T-helper 17 cell (primary cell): Measurements from ENCODE around the gene RNF149. TPM values are rescaled to one million over a fixed set of nuclear protein-coding genes. Genes with fewer than 3 reads are reported as not detected.
A peak's percentile ranks its signal among the peaks of the same experiment; 100 is the strongest.

Experiments
- ATAC-seq: fragments of 150-1000 bp; cut with Tn5 transposase; 2 replicates; pipeline ENCODE4 v1.10.0; 2021; ENCODE audit warnings: mild to moderate bottlenecking, moderate library complexity
- DNase-seq, 3 donors: peaks; one replicate each; pipeline versions ENCODE4 v3.0.0 to v3.0.0-alpha.2; 2020 to 2021
- H3K9me3 ChIP-seq: one replicate; pipeline ENCODE4 v1.7.0; 2013; ENCODE audit warnings: low read length, mild to moderate bottlenecking; ENCODE audit not compliant: control insufficient read depth, poor library complexity, severe bottlenecking
- H3K27ac Mint-ChIP-seq: one replicate; pipeline ENCODE4 v1.8.0; 2022; ENCODE audit warnings: mild to moderate bottlenecking, moderate library complexity, mixed read lengths
- H3K27me3 Mint-ChIP-seq: one replicate; pipeline ENCODE4 v1.8.0; 2022; ENCODE audit warnings: mixed read lengths
- H3K36me3 Mint-ChIP-seq: one replicate; pipeline ENCODE4 v1.8.0; 2022; ENCODE audit warnings: low read depth, mixed read lengths
- H3K4me1 Mint-ChIP-seq: one replicate; pipeline ENCODE4 v1.8.0; 2022; ENCODE audit warnings: mild to moderate bottlenecking, mixed read lengths
- H3K4me3 Mint-ChIP-seq: one replicate; pipeline ENCODE4 v1.8.0; 2022; ENCODE audit warnings: mild to moderate bottlenecking, moderate library complexity, mixed read lengths
- total RNA-seq, 4 donors: library from RNA in 2 of 4; stranded (reverse) in 2 of 4; gene quantifications; one replicate each; pipeline ENCODE4 v1.2.3 and lab custom pipeline; 2022 to 2026

Gene RNF149
- total RNA-seq, 2 donors from 2014 or later, result 180 to 185 TPM

DNA sequence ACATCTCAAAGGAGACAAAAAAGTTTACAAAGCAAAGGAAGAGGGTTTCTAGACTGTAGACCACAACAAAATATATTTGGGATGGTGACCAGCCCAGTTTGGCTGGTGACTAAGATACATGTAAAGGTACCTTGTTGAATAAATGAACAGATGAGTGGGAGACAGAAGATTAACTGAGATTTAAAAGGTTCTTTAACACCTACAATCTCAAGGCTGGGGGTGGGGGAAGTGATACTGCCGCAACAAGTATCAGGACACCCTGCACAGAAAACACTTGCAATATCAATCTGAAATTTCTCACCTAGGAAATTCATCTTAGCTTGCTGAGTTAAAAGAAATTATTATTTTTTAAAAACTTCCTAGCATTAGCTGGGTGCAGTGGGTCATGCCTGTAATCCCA is 8.3 kb downstream of the RNF149 start:
- Mint-ChIP-seq H3K27me3 (no peaks in the 10 kb centered on the region), H3K36me3 (no peaks in the 10 kb centered on the region), H3K27ac (peak overlapping the region; percentile 74), H3K4me3 (peak overlapping the region; percentile 76), H3K4me1 (peaks cover 58% of the 10 kb centered on the region)
- DNase-seq, result no peak
- ATAC-seq, result peak; percentile 22
- H3K9me3 ChIP-seq, result no peaks in the 10 kb centered on the region

DNA sequence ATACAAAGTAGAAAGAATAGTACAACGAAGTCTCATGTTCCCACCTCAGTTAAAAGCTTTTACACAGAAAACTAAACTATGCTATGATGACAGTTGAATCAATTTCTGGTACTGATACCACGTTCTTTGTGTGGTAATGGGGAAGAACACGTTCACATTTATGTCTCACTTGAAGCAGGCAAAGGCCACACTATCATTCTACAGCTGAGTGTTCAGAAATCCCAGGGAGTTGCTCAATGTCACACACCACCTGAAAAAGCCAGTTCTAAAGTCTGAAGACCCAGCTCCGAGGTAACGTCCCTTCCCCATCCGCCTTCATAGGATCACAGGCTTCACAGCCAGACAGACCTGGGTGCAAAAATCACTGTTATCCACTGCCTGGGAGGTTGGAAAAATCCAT is 8.9 kb downstream of the RNF149 start:
- DNase-seq, result no peak
- H3K9me3 ChIP-seq, result no peaks in the 10 kb centered on the region
- peak overlapping the region; percentile 76 for H3K4me3 Mint-ChIP-seq
- H3K27ac Mint-ChIP-seq, result peak overlapping the region; percentile 74
- no peaks in the 10 kb centered on the region for H3K36me3 Mint-ChIP-seq
- ATAC-seq, result no peak
- peaks cover 59% of the 10 kb centered on the region for H3K4me1 Mint-ChIP-seq
- no peaks in the 10 kb centered on the region for H3K27me3 Mint-ChIP-seq

DNA sequence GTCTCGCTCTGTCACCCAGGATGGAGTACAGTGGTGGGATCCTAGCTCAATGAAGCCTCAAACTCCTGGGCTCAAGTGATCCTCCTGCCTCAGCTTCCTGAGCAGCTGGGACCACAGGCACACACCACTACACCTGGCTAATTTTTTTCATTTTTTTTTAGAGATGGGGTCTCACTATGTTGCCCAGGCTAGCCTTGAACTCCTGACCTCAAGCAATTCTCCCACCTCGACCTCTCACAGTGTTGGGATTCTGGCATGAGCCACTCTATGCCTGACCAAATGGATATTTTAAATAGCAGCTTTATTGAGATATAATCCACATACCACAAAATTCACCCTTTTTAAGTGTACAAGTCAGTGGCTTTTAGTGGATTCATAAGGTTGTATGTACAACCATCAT is 11.1 kb downstream of the RNF149 start:
- ATAC-seq (no peak), DNase-seq (no peak)
- Mint-ChIP-seq H3K36me3 (no peaks in the 10 kb centered on the region), H3K27me3 (no peaks in the 10 kb centered on the region), H3K27ac (peak overlapping the region; percentile 87), H3K4me3 (peak overlapping the region; percentile 59), H3K4me1 (peaks cover 50% of the 10 kb centered on the region)
- no peaks in the 10 kb centered on the region for H3K9me3 ChIP-seq

DNA sequence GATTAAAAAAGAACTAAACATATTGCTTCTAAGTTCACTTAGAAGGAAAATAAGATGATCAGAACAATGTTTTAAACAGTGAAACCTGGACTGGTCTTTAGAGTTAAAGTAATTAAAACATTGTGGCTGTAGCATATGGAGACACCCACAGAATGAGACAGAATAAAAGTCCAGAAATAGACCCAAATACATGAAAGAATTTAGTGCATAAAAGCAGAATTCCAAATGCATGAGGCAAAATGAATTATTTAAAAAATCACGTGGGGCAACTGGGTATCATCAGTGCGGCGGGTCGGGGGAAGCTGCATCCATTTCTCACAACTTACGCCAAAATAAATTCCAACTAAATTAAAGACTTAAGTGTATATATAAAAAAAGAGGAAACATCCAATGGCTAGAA is 12.1 kb downstream of the RNF149 start:
- H3K27me3 Mint-ChIP-seq, result no peaks in the 10 kb centered on the region
- peak overlapping the region; percentile 32 for H3K27ac Mint-ChIP-seq
- peaks cover 44% of the 10 kb centered on the region for H3K4me1 Mint-ChIP-seq
- ATAC-seq, result no peak
- peak overlapping the region; percentile 59 for H3K4me3 Mint-ChIP-seq
- DNase-seq, result no peak
- no peaks in the 10 kb centered on the region for H3K9me3 ChIP-seq
- H3K36me3 Mint-ChIP-seq, result no peaks in the 10 kb centered on the region

DNA sequence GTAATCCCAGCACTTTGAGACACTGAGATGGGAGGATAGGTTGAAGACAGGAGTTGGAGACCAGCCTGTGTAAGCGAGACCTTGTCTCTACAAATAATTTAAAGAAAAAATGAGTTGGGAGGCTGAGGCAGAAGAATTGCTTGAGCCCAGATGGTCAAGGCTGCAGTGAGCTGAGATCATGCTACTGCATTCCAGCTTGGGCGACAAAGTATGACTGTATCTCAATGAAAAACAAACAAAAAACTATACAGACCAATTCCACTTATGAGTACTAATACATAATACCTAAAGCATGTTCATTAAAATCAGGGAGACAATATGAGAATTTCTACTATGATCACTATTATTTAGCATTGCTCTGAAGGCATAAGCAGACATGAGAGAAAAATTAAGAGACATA is 12.6 kb downstream of the RNF149 start:
- no peaks in the 10 kb centered on the region for H3K9me3 ChIP-seq
- DNase-seq (no peak), ATAC-seq (no peak)
- H3K27ac Mint-ChIP-seq, result peak overlapping the region; percentile 32
- H3K36me3 Mint-ChIP-seq, result no peaks in the 10 kb centered on the region
- no peak overlapping the region for H3K4me3 Mint-ChIP-seq
- no peaks in the 10 kb centered on the region for H3K27me3 Mint-ChIP-seq
- H3K4me1 Mint-ChIP-seq, result peaks cover 41% of the 10 kb centered on the region

DNA sequence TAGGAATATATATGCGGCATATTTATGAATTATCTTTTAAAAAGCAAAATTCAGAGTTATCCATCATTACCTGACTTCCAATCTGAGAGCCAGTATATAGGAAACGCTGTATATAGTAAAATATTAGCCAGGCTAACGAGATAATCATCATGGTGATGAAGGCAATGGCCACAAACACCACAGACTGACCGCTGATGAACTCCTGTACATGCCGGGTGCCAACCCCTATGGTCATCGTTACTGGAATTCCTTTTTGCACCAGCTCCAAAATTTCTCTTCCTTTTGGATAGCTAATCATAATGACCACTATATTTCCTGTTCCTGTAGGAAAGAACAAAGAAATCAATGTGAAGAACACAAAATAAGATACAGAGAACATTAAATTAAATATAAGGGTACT is 13.6 kb downstream of the RNF149 start:
- DNase-seq, result no peak
- Mint-ChIP-seq H3K4me3 (no peak overlapping the region), H3K27ac (peak overlapping the region; percentile 53), H3K4me1 (peaks cover 35% of the 10 kb centered on the region), H3K36me3 (no peaks in the 10 kb centered on the region), H3K27me3 (no peaks in the 10 kb centered on the region)
- ATAC-seq, result no peak
- no peaks in the 10 kb centered on the region for H3K9me3 ChIP-seq

DNA sequence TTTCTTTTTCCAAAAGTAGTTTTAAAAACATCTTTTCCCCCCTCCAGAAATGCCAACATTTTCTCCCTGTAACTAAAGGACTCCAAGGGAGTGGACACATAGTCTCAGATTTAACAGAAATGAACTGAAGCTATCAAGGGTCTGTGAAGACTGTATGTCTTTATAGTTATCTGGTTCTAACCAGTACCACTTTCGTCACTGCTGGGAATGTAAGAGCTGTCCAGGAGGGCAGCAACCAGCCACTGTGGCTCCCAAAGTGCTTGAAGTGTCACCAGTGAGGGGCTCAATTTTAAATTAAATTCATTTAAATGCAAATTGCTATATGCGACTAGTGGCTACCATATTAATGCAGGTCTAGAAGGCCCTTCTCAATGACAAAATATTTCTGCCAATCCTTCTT is 15.0 kb downstream of the RNF149 start:
- H3K27ac Mint-ChIP-seq, result no peak overlapping the region
- no peaks in the 10 kb centered on the region for H3K9me3 ChIP-seq
- no peaks in the 10 kb centered on the region for H3K36me3 Mint-ChIP-seq
- ATAC-seq (no peak), DNase-seq (no peak)
- peaks cover 25% of the 10 kb centered on the region for H3K4me1 Mint-ChIP-seq
- no peaks in the 10 kb centered on the region for H3K27me3 Mint-ChIP-seq
- H3K4me3 Mint-ChIP-seq, result no peak overlapping the region

DNA sequence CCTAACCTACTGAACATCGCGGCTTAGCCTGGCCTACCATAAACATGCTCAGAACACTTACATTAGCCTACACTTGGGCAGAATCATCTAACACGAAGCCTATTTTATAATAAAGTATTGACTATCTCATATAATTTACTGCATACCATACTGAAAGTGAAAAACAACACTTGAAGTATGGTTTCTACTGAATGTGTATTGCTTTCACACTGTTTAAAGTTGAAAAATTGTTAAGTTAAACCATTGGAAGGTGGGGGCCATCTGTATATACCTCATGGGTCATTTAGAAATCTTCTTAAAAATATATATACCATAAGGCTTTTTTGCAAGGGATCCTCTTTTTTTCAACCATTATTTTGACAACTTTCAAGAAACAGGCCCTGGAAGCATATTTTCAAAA is 16.5 kb downstream of the RNF149 start:
- Mint-ChIP-seq H3K4me3 (no peak overlapping the region), H3K4me1 (peaks cover 13% of the 10 kb centered on the region), H3K27me3 (no peaks in the 10 kb centered on the region), H3K36me3 (no peaks in the 10 kb centered on the region), H3K27ac (peak overlapping the region; percentile 80)
- ATAC-seq (no peak), DNase-seq (no peak)
- H3K9me3 ChIP-seq, result no peaks in the 10 kb centered on the region

DNA sequence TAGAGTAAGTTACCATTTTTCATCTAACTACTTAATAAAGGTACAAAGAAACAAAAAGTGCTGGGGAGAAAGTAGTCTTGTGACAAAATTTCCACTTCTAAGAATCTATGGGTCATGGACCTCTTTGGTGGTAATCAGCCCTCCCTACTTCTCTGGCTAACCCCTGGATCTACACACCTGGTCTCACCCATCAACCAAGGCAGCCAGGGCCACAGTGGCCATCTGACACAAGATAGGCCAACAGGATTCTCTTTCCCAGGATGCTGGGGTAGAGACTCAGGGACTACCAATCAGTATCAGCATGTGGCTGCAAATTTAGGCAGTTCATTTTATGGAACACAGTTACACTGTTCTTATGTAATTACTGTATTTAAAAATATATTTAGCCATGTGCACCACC is 17.8 kb downstream of the RNF149 start:
- DNase-seq, result no peak
- Mint-ChIP-seq H3K4me1 (peaks cover 6% of the 10 kb centered on the region), H3K4me3 (no peak overlapping the region), H3K27ac (peak overlapping the region; percentile 63), H3K36me3 (no peaks in the 10 kb centered on the region), H3K27me3 (no peaks in the 10 kb centered on the region)
- no peak for ATAC-seq
- no peaks in the 10 kb centered on the region for H3K9me3 ChIP-seq

DNA sequence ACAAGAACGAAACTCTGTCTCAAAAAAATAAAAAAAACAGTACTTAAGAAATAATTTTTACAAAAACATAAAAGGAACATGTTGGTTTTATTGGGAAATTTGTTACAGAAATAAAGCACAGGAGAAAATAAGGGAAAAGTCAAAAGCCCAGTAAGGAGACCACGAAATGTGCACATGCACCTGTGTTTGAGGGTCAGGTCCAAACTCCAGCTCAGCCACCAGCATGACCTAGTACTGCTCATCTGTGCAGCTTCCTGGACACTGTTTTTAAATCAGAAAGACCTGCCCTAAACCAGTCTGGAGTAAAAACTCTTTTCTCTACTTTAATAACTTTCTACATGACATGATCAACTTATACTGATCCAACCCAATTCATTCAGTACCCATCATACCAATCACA is 21.2 kb downstream of the RNF149 start:
- Mint-ChIP-seq H3K36me3 (peaks cover 5% of the 10 kb centered on the region), H3K4me1 (peaks cover 9% of the 10 kb centered on the region), H3K27ac (no peak overlapping the region), H3K27me3 (no peaks in the 10 kb centered on the region), H3K4me3 (no peak overlapping the region)
- DNase-seq (no peak), ATAC-seq (no peak)
- H3K9me3 ChIP-seq, result no peaks in the 10 kb centered on the region

DNA sequence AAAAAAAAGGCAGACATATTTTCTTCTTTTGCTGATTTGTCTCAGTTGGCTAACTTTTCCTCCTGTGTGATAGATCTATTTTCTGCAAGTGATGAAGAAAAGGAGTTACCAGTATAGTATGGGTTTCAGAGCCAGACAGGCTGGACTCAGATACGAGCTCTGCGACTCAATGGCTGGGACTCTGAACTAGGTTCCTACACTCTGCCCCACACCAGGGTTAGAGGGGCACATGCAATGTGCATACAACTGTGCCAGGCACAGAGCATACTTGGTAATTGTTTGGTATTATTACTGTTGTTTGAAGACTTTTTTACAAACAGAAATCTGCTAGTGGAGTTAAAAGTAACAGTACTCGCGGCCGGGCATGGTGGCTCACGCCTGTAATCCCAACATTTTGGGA is 21.8 kb downstream of the RNF149 start:
- H3K4me1 Mint-ChIP-seq, result peaks cover 14% of the 10 kb centered on the region
- no peaks in the 10 kb centered on the region for H3K9me3 ChIP-seq
- no peak overlapping the region for H3K4me3 Mint-ChIP-seq
- DNase-seq, result no peak
- peaks cover 9% of the 10 kb centered on the region for H3K36me3 Mint-ChIP-seq
- H3K27me3 Mint-ChIP-seq, result no peaks in the 10 kb centered on the region
- peak overlapping the region; percentile 69 for H3K27ac Mint-ChIP-seq
- no peak for ATAC-seq

DNA sequence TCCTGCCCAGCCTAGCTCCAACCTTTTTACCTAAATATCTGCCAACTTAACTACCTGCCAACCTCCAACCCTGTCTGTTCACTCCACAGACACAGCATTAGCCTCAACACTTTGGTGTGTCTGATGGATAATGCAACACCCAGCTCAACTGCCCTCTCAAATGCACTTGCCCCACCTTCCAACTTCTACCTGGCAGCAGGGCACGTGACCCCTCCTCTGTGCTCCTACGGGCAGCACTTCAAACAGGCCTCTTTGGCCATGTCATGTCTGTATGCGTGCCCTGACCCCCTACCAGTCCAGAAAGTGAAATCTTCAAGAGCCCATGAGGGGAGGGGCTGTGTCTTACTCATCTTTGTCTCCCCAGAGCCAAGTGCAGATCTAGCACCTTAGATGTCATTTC is 25.5 kb downstream of the RNF149 start:
- Mint-ChIP-seq H3K27ac (peak overlapping the region; percentile 83), H3K4me3 (peak overlapping the region; percentile 77), H3K36me3 (peaks cover 14% of the 10 kb centered on the region), H3K27me3 (no peaks in the 10 kb centered on the region), H3K4me1 (peaks cover 25% of the 10 kb centered on the region)
- DNase-seq, result no peak
- no peak for ATAC-seq
- H3K9me3 ChIP-seq, result no peaks in the 10 kb centered on the region

DNA sequence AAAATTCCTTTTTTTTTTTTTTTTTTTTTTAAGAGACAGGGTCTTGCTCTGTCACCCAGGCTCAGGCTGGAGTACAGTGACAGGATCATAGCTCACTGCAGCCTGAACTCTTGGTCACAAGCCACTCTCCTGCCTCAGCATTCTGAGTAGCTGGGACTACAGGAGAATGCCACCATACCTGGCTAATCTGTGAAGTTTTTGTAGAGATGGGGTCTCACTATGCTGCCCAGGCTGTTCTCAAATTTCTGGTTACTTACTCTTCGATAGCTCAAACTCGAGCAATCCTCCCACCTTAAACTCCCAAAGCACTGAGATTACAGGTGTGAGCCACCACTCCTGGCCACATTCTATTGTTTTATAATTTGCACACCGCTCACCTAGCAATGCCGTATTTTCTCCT is 27.0 kb downstream of the RNF149 start:
- ATAC-seq, result no peak
- peaks cover 26% of the 10 kb centered on the region for H3K4me1 Mint-ChIP-seq
- peaks cover 14% of the 10 kb centered on the region for H3K36me3 Mint-ChIP-seq
- H3K27me3 Mint-ChIP-seq, result no peaks in the 10 kb centered on the region
- no peak for DNase-seq
- H3K9me3 ChIP-seq, result no peaks in the 10 kb centered on the region
- no peak overlapping the region for H3K4me3 Mint-ChIP-seq
- H3K27ac Mint-ChIP-seq, result peak overlapping the region; percentile 83

DNA sequence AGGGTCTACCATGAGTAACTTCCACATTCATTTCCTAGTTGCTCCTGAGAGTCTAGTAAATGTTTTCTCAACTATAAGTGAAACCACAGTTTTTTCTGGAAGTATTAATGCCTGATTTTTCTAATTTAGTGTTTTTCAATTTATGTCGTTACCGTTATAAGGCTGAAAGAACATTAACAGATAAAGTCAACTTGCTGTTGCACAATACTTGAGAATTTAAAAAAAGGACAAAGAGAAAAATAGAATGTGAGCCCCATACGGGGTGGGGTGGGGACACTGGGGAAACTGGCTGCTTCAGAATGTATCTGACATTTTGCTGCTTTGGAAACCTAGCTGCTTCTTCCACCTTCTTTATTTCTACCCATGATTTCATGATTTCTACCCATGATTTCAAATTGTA is 29.6 kb downstream of the RNF149 start:
- Mint-ChIP-seq H3K4me1 (peaks cover 28% of the 10 kb centered on the region), H3K27me3 (no peaks in the 10 kb centered on the region), H3K4me3 (no peak overlapping the region), H3K27ac (no peak overlapping the region), H3K36me3 (peaks cover 14% of the 10 kb centered on the region)
- DNase-seq (no peak), ATAC-seq (no peak)
- H3K9me3 ChIP-seq, result no peaks in the 10 kb centered on the region

DNA sequence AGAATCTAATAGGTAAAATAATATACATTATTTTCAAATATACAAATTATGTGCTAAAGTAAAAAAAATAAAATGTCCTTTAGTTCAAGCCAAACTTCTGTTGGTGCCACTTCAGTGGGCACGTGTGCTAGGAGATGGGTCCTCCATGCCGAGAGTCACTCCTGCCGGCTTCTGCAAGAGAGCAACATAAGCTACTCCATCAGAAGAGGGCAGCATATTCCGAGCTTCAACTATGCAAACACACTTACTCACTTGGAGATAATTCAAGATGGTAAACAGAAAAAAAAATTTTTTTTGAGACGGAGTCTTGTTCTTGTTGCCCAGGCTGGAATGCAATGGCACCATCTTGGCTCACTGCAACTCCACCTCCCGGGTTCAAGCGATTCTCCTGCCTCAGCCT is 31.4 kb downstream of the RNF149 start:
- ATAC-seq (no peak), DNase-seq (no peak)
- Mint-ChIP-seq H3K4me3 (no peak overlapping the region), H3K27ac (peak overlapping the region; percentile 37), H3K36me3 (peaks cover 9% of the 10 kb centered on the region), H3K4me1 (peaks cover 28% of the 10 kb centered on the region), H3K27me3 (no peaks in the 10 kb centered on the region)
- H3K9me3 ChIP-seq, result no peaks in the 10 kb centered on the region
